Activated naive CD4-positive, alpha-beta T cell treated with anti-CD3 and anti-CD28 coated beads, Interleukin-2, amount 10 ng/mL, durations not matched to agents 7 days and 5 days (primary cell): ENCODE data around the gene UFSP2.
"Not testable (repeated sequence)": the region's sequence is repeated elsewhere in the genome, so short reads cannot be mapped to it uniquely, and the experiment has no call there.

Experiments used
- CTCF ChIA-PET: fragments of 350-600 bp; sonication (Branson Sonifier 250); formaldehyde crosslinking; loops from one replicate; lab custom pipeline; 2021; ENCODE audit warnings: antibody characterized with exemption; lab: Charles Lee
- DNase-seq: peaks from one replicate; pipeline ENCODE4 v3.0.0-alpha.2; 2020
- H3K27ac Mint-ChIP-seq: one replicate; pipeline ENCODE4 v1.8.0; 2021; ENCODE audit warnings: mild to moderate bottlenecking, moderate library complexity, mixed read lengths
- H3K27me3 Mint-ChIP-seq: one replicate; pipeline ENCODE4 v1.8.0; 2021; ENCODE audit warnings: mild to moderate bottlenecking, mixed read lengths
- H3K36me3 Mint-ChIP-seq: one replicate; pipeline ENCODE4 v1.8.0; 2021; ENCODE audit warnings: mixed read lengths
- H3K4me1 Mint-ChIP-seq: one replicate; pipeline ENCODE4 v1.8.0; 2021; ENCODE audit warnings: mixed read lengths
- H3K4me3 Mint-ChIP-seq: one replicate; pipeline ENCODE4 v1.8.0; 2021; ENCODE audit warnings: mild to moderate bottlenecking, moderate library complexity, mixed read lengths
- H3K9me3 Mint-ChIP-seq: one replicate; pipeline ENCODE4 v1.8.0; 2021; ENCODE audit warnings: mixed read lengths

Gene UFSP2

DNA sequence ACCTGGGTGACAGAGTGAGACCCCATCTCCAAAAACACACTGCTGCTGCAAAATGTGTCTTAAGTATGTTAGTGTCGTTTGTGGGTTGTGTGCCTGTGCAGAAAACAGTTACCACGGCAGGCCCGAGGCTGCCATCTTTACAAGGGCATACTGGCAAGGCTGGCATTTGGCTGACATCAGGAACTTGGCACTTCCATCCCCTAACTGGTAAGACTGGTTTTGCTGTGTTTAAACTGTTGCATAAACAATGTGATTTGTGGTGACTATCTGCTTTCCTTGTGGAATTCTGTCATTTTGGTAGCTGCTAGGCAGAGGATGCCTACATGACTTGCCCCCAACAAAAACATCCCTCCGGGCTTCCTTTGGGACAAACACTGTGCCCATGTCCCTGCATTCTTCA lies 42.3 kb downstream of the UFSP2 start:
- Mint-ChIP-seq H3K4me3 (no peak overlapping the region), H3K4me1 (peaks cover 24% of the 10 kb centered on the region), H3K36me3 (peaks cover 5% of the 10 kb centered on the region), H3K27me3 (peaks cover 4% of the 10 kb centered on the region), H3K9me3 (peaks cover 5% of the 10 kb centered on the region), H3K27ac (no peak overlapping the region)
- no peak for DNase-seq
- CTCF ChIA-PET = interaction anchor here (1.7 kb wide), 1 partner anchor 33 kb away, joined by 4 read pairs; no protein-coding TSS in a partner anchor

DNA sequence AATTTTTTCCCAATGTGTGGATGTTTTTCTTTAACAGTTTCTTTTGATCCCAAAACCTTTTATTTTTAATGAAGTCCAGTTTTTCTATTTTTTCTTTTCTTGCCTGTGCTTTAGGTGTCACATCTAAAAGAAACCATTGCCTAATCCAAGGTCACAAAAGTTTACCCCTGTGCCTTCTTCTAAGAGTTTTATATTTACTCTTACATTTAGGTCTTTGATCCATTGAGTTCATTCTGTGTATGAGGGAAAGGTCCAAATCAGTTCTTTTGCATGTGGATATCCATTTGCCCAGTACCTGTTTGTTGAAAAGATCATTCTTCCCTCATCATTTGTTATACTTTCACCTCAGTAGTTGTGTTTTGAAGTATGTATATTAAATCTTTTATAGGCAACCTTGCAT lies 43.0 kb downstream of the UFSP2 start:
- Mint-ChIP-seq H3K9me3 (peaks cover 5% of the 10 kb centered on the region), H3K36me3 (peaks cover 5% of the 10 kb centered on the region), H3K27me3 (peaks cover 4% of the 10 kb centered on the region), H3K27ac (no peak overlapping the region), H3K4me3 (no peak overlapping the region), H3K4me1 (peaks cover 24% of the 10 kb centered on the region)
- DNase-seq = no peak
- CTCF ChIA-PET = no interaction called here

DNA sequence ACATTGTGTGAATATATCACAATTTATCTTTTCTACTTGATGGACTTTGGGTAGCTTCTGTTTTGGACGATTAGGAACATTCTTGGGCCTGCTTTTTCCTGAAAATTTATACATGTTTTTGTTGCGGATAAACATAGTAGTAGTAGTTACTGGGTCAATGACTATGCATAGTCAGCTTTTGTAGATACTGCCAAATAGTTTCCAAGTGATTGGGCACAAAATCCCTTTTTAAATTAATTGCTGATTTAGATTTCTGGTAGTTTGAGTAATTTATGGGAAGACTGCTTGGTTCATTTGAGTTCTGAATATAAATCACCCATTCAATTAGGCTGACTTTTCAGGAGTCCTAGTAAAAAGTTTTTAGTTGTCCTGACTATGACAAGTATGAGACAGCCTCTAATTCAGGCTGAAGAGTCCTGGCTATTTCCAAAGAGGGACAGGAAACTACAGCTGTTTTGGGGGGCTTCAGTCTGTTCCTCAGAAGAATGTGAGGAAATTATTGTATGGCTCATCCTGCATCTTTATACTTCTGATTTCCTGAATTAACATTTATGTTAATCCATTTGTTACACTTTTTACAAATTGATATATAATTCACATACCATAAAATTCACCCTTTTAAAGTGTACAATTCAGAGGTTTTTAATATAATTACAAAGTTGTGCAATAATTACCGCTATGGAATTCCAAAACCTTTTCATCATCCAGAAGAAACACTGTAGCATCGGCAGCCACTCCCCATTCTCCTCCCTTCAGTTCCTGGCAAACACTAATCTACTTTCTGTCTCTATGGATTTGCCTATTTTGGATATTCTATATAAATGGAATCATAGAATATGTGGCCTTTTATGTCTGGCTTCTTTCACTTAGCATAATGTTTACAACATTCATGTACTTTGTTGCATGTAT lies 44.2 kb downstream of the UFSP2 start:
- Mint-ChIP-seq H3K4me1 (peaks cover 24% of the 10 kb centered on the region), H3K4me3 (no peak overlapping the region), H3K9me3 (peaks cover 5% of the 10 kb centered on the region), H3K27me3 (peaks cover 4% of the 10 kb centered on the region), H3K36me3 (peaks cover 5% of the 10 kb centered on the region), H3K27ac (no peak overlapping the region)
- DNase-seq = no peak
- CTCF ChIA-PET = no interaction called here

DNA sequence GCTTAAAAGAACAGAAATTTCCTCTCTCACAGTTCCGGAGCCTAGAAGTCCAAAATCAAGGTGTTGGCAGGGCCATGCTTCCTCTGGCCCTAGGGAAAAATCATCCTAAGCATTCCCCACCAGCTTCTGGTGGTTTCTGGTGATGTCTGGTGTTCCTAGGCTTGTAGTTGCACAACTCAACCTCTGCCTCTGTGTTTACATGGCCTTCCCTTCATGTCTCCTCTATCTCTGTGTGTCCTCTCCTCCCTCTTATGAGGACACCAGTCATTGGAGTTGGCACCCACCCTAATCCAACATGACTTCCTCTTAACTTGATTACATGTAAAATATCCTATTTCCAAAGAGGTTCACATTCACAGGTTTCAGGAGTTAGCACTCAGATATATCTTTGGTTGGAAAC lies 45.4 kb downstream of the UFSP2 start:
- Mint-ChIP-seq H3K9me3 (peaks cover 5% of the 10 kb centered on the region), H3K36me3 (peaks cover 5% of the 10 kb centered on the region), H3K4me1 (peaks cover 15% of the 10 kb centered on the region), H3K4me3 (no peak overlapping the region), H3K27me3 (peaks cover 4% of the 10 kb centered on the region), H3K27ac (no peak overlapping the region)
- CTCF ChIA-PET = interaction anchor here (0.7 kb wide), 1 partner anchor 440 kb away, joined by 3 read pairs; no protein-coding TSS in a partner anchor
- DNase-seq = no peak

GRCh38 chr4:185379326-185380295 lies 46.2 kb downstream of the UFSP2 start:
- no peak overlapping the region for H3K4me3 Mint-ChIP-seq
- H3K27me3 Mint-ChIP-seq = peaks cover 4% of the 10 kb centered on the region
- no peak for DNase-seq
- peaks cover 8% of the 10 kb centered on the region for H3K4me1 Mint-ChIP-seq
- no peak overlapping the region for H3K27ac Mint-ChIP-seq
- H3K9me3 Mint-ChIP-seq = peaks cover 5% of the 10 kb centered on the region
- H3K36me3 Mint-ChIP-seq = peaks cover 5% of the 10 kb centered on the region
- CTCF ChIA-PET = no interaction called here

GRCh38 chr4:185378264-185378663 lies 47.5 kb downstream of the UFSP2 start:
- Mint-ChIP-seq H3K4me1 (no peaks in the 10 kb centered on the region), H3K27me3 (no peaks in the 10 kb centered on the region), H3K9me3 (peaks cover 5% of the 10 kb centered on the region), H3K27ac (no peak overlapping the region), H3K4me3 (no peak overlapping the region), H3K36me3 (peaks cover 2% of the 10 kb centered on the region)
- no peak for DNase-seq
- CTCF ChIA-PET = no interaction called here

GRCh38 chr4:185374573-185374972 lies 51.2 kb downstream of the UFSP2 start:
- no peaks in the 10 kb centered on the region for H3K36me3 Mint-ChIP-seq
- H3K9me3 Mint-ChIP-seq = no peaks in the 10 kb centered on the region
- H3K4me1 Mint-ChIP-seq = no peaks in the 10 kb centered on the region
- no peak overlapping the region for H3K27ac Mint-ChIP-seq
- no peak for DNase-seq
- CTCF ChIA-PET = no interaction called here
- H3K4me3 Mint-ChIP-seq = no peak overlapping the region
- H3K27me3 Mint-ChIP-seq = no peaks in the 10 kb centered on the region

DNA sequence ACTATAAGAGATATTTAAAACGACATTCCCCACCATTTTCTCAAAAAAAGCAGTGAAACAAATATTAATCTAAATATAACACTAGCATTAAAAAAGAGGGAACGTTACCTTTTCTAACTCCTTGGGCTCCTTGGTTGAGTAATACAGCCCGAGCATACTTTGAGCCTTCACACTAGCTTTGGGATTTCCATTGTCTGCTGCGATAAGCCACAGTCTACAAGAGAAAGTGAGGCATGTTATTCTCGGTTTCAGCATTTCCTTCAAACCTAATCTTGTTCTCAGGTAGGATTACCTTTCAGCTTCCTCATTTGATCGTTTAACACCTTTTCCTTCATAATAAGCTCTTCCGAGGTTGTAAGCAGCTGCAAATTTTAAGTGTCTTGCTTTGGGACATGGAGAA lies 51.7 kb downstream of the UFSP2 start:
- Mint-ChIP-seq H3K27ac (no peak overlapping the region), H3K4me1 (no peaks in the 10 kb centered on the region), H3K4me3 (no peak overlapping the region), H3K9me3 (no peaks in the 10 kb centered on the region), H3K27me3 (no peaks in the 10 kb centered on the region), H3K36me3 (no peaks in the 10 kb centered on the region)
- no peak for DNase-seq
- CTCF ChIA-PET = no interaction called here

GRCh38 chr4:185371702-185372101 lies 54.1 kb downstream of the UFSP2 start:
- no peaks in the 10 kb centered on the region for H3K27me3 Mint-ChIP-seq
- no peak for DNase-seq
- no peaks in the 10 kb centered on the region for H3K9me3 Mint-ChIP-seq
- H3K27ac Mint-ChIP-seq = no peak overlapping the region
- no peaks in the 10 kb centered on the region for H3K4me1 Mint-ChIP-seq
- no peak overlapping the region for H3K4me3 Mint-ChIP-seq
- CTCF ChIA-PET = no interaction called here
- no peaks in the 10 kb centered on the region for H3K36me3 Mint-ChIP-seq

- Mint-ChIP-seq H3K9me3 (no peaks in the 10 kb centered on the region), H3K4me1 (no peaks in the 10 kb centered on the region), H3K36me3 (no peaks in the 10 kb centered on the region), H3K4me3 (no peak overlapping the region), H3K27me3 (no peaks in the 10 kb centered on the region), H3K27ac (no peak overlapping the region)
- CTCF ChIA-PET = interaction anchor here (1.2 to 1.4 kb wide), 2 partner anchors 40 to 228 kb away, joined by 3 to 4 read pairs; no protein-coding TSS in a partner anchor
- no peak for DNase-seq
These were observed 55.4 kb downstream of the UFSP2 start for GRCh38 chr4:185370268-185370949.

DNA sequence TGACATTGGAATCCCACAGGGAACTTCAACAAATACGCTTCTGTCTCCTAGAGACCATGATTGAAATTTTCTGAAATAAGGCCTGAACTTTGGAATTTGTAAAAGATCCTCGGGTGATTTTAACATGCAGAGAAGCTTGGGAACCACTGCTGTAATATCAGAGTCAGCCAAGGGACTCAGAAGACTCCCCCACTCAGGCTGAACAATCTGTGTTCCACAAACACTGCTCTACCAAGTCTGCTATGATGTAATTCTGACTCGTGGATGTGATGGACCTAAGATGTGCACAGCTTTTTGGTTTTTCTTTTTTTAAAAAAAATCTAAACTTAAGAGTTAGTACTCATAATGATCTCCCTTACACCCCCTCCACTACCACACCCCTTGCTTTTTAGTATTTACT lies 56.0 kb downstream of the UFSP2 start:
- H3K4me1 Mint-ChIP-seq = no peaks in the 10 kb centered on the region
- no peaks in the 10 kb centered on the region for H3K27me3 Mint-ChIP-seq
- DNase-seq = no peak
- no peak overlapping the region for H3K27ac Mint-ChIP-seq
- no peaks in the 10 kb centered on the region for H3K36me3 Mint-ChIP-seq
- H3K9me3 Mint-ChIP-seq = no peaks in the 10 kb centered on the region
- CTCF ChIA-PET = interaction anchor here (1.2 to 1.4 kb wide), 2 partner anchors 40 to 228 kb away, joined by 3 to 4 read pairs; no protein-coding TSS in a partner anchor
- H3K4me3 Mint-ChIP-seq = no peak overlapping the region

- H3K36me3 Mint-ChIP-seq = peaks cover 3% of the 10 kb centered on the region
- CTCF ChIA-PET = interaction anchor here (0.9 kb wide), 1 partner anchor 325 kb away, joined by 3 read pairs; no protein-coding TSS in a partner anchor
- H3K4me3 Mint-ChIP-seq = no peak overlapping the region
- H3K9me3 Mint-ChIP-seq = no peaks in the 10 kb centered on the region
- no peaks in the 10 kb centered on the region for H3K4me1 Mint-ChIP-seq
- H3K27me3 Mint-ChIP-seq = no peaks in the 10 kb centered on the region
- no peak for DNase-seq
- no peak overlapping the region for H3K27ac Mint-ChIP-seq
These were observed 60.9 kb downstream of the UFSP2 start for GRCh38 chr4:185364886-185365285.

DNA sequence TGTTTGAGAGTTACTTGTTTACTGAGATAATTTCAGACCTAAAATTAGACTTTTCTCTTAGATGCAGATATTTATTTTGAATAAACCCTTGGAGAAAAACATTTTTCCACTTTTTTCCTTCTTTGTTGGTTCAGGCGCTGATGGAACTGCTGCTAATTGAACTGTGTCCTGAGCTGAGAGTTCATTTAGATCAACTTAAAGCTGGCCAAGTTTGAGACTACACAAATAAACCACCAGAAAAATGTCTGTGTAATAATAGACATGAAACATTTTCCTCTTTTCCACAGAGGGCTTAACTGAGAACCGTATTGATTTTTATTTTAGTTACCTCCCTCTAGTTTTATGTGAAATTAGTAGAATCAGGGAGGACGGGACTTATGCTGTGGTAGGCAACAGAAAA lies 62.5 kb downstream of the UFSP2 start:
- Mint-ChIP-seq H3K36me3 (peaks cover 3% of the 10 kb centered on the region), H3K4me1 (no peaks in the 10 kb centered on the region), H3K27ac (no peak overlapping the region), H3K4me3 (no peak overlapping the region), H3K9me3 (no peaks in the 10 kb centered on the region), H3K27me3 (no peaks in the 10 kb centered on the region)
- CTCF ChIA-PET = no interaction called here
- no peak for DNase-seq

- not testable (repeated sequence) for H3K27ac Mint-ChIP-seq, H3K4me1 Mint-ChIP-seq, H3K27me3 Mint-ChIP-seq, H3K36me3 Mint-ChIP-seq, H3K4me3 Mint-ChIP-seq, DNase-seq, H3K9me3 Mint-ChIP-seq
- CTCF ChIA-PET = interaction anchor here (0.7 kb wide), 2 partner anchors 779 to 1369 kb away, joined by 3 to 6 read pairs; no protein-coding TSS in a partner anchor
These were observed 63.2 kb downstream of the UFSP2 start for GRCh38 chr4:185362570-185362969.
